GM18873 (cell line): ENCODE data around the gene DVL1.

Source experiments
- ATAC-seq: cut with Tn5 transposase; IDR thresholded peaks from one replicate; pipeline ENCODE4 v1.9.1; 2021; ENCODE audit warnings: mild to moderate bottlenecking, moderate library complexity, moderate number of reproducible peaks; ENCODE audit not compliant: unreplicated experiment, low FRiP score

DVL1 gene

GRCh38 chr1:1357871-1358432, 8.7 kb upstream of the DVL1 start:
- ATAC-seq: no peak

- ATAC-seq: no peak
Observed at GRCh38 chr1:1356796-1357401, 7.7 kb upstream of the DVL1 start.

- ATAC-seq: no peak
Observed at GRCh38 chr1:1356166-1356795, 7.1 kb upstream of the DVL1 start.

GRCh38 chr1:1355416-1355815, 6.2 kb upstream of the DVL1 start:
- ATAC-seq: no peak

- no peak for ATAC-seq
Observed at GRCh38 chr1:1354271-1355247, 5.3 kb upstream of the DVL1 start.

GRCh38 chr1:1353389-1354151, 4.4 kb upstream of the DVL1 start:
- no peak for ATAC-seq

- ATAC-seq: no peak
Observed at GRCh38 chr1:1352786-1353388, 3.7 kb upstream of the DVL1 start.

- no peak for ATAC-seq
Observed at GRCh38 chr1:1351511-1352427, 2.6 kb upstream of the DVL1 start.

- no peak for ATAC-seq
Observed at GRCh38 chr1:1348420-1349255, 580 bp downstream of the DVL1 start.

GRCh38 chr1:1347663-1348419, 1.4 kb downstream of the DVL1 start:
- no peak for ATAC-seq

GRCh38 chr1:1347026-1347595, 2.1 kb downstream of the DVL1 start:
- no peak for ATAC-seq

GRCh38 chr1:1346501-1346890, 2.7 kb downstream of the DVL1 start:
- no peak for ATAC-seq

GRCh38 chr1:1345860-1346500, 3.2 kb downstream of the DVL1 start:
- ATAC-seq: no peak

- ATAC-seq: no peak
Observed at GRCh38 chr1:1345384-1345783, 3.8 kb downstream of the DVL1 start.

- no peak for ATAC-seq
Observed at GRCh38 chr1:1344655-1345361, 4.4 kb downstream of the DVL1 start.
